Measurements from ENCODE around the gene C9orf43.
"Not testable (repeated sequence)": the region's sequence is repeated elsewhere in the genome, so short reads cannot be mapped to it uniquely, and the experiment has no call there.

Gene C9orf43

GRCh38 chr9:113410207-113410864, at the start of gene C9orf43, which contains the start of gene POLE3:
C9orf43 (plus strand) TSS chr9:113410747; CDS start chr9:113413494, 2,747 bp downstream.
POLE3 (minus strand) TSS chr9:113410675; CDS start chr9:113410293, 382 bp downstream.
- DNase-seq: peak; percentile 96

- DNase-seq: no peak
Observed at GRCh38 chr9:113361304-113362018, 49.1 kb upstream of the C9orf43 start.

GRCh38 chr9:113363336-113363735, 47.2 kb upstream of the C9orf43 start:
- no peak for DNase-seq

- DNase-seq: no peak
Observed at GRCh38 chr9:113364951-113365350, 45.6 kb upstream of the C9orf43 start.

GRCh38 chr9:113365652-113366051, 44.9 kb upstream of the C9orf43 start:
- DNase-seq: not testable (repeated sequence)

- DNase-seq: no peak
Observed at GRCh38 chr9:113368348-113368981, 42.1 kb upstream of the C9orf43 start.

- DNase-seq: no peak
Observed at GRCh38 chr9:113368982-113369854, 41.3 kb upstream of the C9orf43 start.

- no peak for DNase-seq
Observed at GRCh38 chr9:113369855-113370140, 40.7 kb upstream of the C9orf43 start.

- no peak for DNase-seq
Observed at GRCh38 chr9:113370806-113371325, 39.7 kb upstream of the C9orf43 start.

- DNase-seq: no peak
Observed at GRCh38 chr9:113372059-113372458, 38.5 kb upstream of the C9orf43 start.

GRCh38 chr9:113373256-113373655, 37.3 kb upstream of the C9orf43 start:
- no peak for DNase-seq

GRCh38 chr9:113373676-113374392, 36.7 kb upstream of the C9orf43 start:
- no peak for DNase-seq

- DNase-seq: no peak
Observed at GRCh38 chr9:113375057-113376023, 35.2 kb upstream of the C9orf43 start.

- peak; percentile 82 for DNase-seq
Observed at GRCh38 chr9:113376634-113377567, 33.6 kb upstream of the C9orf43 start, which contains the start of gene HDHD3. HDHD3 (minus strand) TSS chr9:113376986; CDS start chr9:113374354, 2,632 bp downstream.

- not testable (repeated sequence) for DNase-seq
Observed at GRCh38 chr9:113379094-113379828, 31.3 kb upstream of the C9orf43 start.

GRCh38 chr9:113379829-113380210, 30.7 kb upstream of the C9orf43 start:
- not testable (repeated sequence) for DNase-seq

- DNase-seq: no peak
Observed at GRCh38 chr9:113380869-113381378, 29.6 kb upstream of the C9orf43 start.

- not testable (repeated sequence) for DNase-seq
Observed at GRCh38 chr9:113381441-113381840, 29.1 kb upstream of the C9orf43 start.

All from activated CD4-positive, CD25-positive, alpha-beta regulatory T cell treated with anti-CD3 and anti-CD28 coated beads, Interleukin-2, amount 50 U/mL, for 72 hours (primary cell).